A549 (cell line): Measurements from ENCODE around the gene IL36B. TPM values are rescaled to one million over a fixed set of nuclear protein-coding genes. Genes with fewer than 3 reads are reported as not detected.

Experiments used
- ATAC-seq, 2 experiments: fragments of 200-7000 bp in 1 of 2; fragments of >200 bp in 1 of 2; cut with Nextera tagmentation in 1 of 2; cut with Tn5 transposase in 1 of 2; 3 replicates each; pipeline versions ENCODE4 v1.8.0 to v1.9.1; 2018 to 2020; ENCODE audit warnings: mild to moderate bottlenecking in 1 of 2, moderate library complexity in 1 of 2
- CTCF ChIA-PET: fragments of 300-600 bp; sonication (Branson Sonifier 250); formaldehyde crosslinking; extraction: SDS; loops from one replicate; lab custom pipeline; 2021; ENCODE audit warnings: antibody characterized with exemption, inconsistent platforms; lab: Yijun Ruan, JAX
- POLR2A ChIA-PET: fragments of 350-600 bp; formaldehyde crosslinking; extraction: SDS; loops from one replicate; lab custom pipeline; 2021; ENCODE audit warnings: antibody characterized with exemption, inconsistent platforms; lab: Yijun Ruan, JAX
- DNase-seq, 2 experiments: peaks; one replicate each; pipeline versions ENCODE4 v3.0.0 to v3.0.0-alpha.2; 2011 to 2016; ENCODE audit warnings: low read depth in 1 of 2, low spot score in 1 of 2
- FAIRE-seq: peaks from 2 replicates; lab custom pipeline; 2011; peaks lifted over from hg19 to GRCh38; lab: Jason Lieb, UNC
- H3K27ac ChIP-seq, 2 experiments: fragments of >200 bp; sonication (Bioruptor Twin); formaldehyde crosslinking; 3 replicates each; pipeline ENCODE4 v1.5.1; 2016 to 2017
- H3K4me1 ChIP-seq: fragments of >200 bp; sonication (Bioruptor Twin); formaldehyde crosslinking; 3 replicates; pipeline ENCODE4 v1.6.1; 2016
- H3K4me2 ChIP-seq: fragments of >200 bp; sonication (Bioruptor Twin); formaldehyde crosslinking; 3 replicates; pipeline ENCODE4 v1.6.1; 2016
- H3K4me3 ChIP-seq: fragments of >200 bp; sonication (Bioruptor Twin); formaldehyde crosslinking; 3 replicates; pipeline ENCODE4 v1.5.1; 2016
- H3K9me3 ChIP-seq: fragments of >200 bp; sonication (Bioruptor Twin); formaldehyde crosslinking; 3 replicates; pipeline ENCODE4 v1.6.1; 2016
- BHLHE40 ChIP-seq: IDR thresholded peaks from 2 replicates; pipeline ENCODE4 v1.6.1; 2012; ENCODE audit warnings: low read depth, low read length, inconsistent platforms
- CEBPB ChIP-seq, 2 experiments: fragments of >200 bp in 1 of 2; sonication (Bioruptor Twin) in 1 of 2; formaldehyde crosslinking in 1 of 2; IDR thresholded peaks; 2 replicates each; pipeline ENCODE4 v1.6.1; 2012 to 2016
- CHD2 ChIP-seq: fragments of 150-350 bp; IDR thresholded peaks from 2 replicates; pipeline ENCODE4 v1.6.1; 2014; ENCODE audit warnings: low read length; ENCODE audit not compliant: partially characterized antibody
- CHD4 ChIP-seq: fragments of 200-600 bp; sonication (generic); IDR thresholded peaks from 2 replicates; pipeline ENCODE4 v1.6.1; 2016; ENCODE audit warnings: antibody characterized with exemption, mild to moderate bottlenecking, borderline replicate concordance
- E2F6 ChIP-seq: IDR thresholded peaks from 2 replicates; pipeline ENCODE4 v1.6.1; 2012; ENCODE audit warnings: low read depth, borderline replicate concordance
- EHF ChIP-seq: fragments of 250-450 bp; sonication (Bioruptor Pico); IDR thresholded peaks from 2 replicates; pipeline ENCODE4 v1.5.0; 2020; ENCODE audit warnings: mild to moderate bottlenecking
- EP300 ChIP-seq, 2 experiments: fragments of >200 bp; sonication (Bioruptor Twin); formaldehyde crosslinking; IDR thresholded peaks; 2 replicates in 1 of 2; 3 replicates in 1 of 2; pipeline ENCODE4 v1.6.1; 2016 to 2017
- FOSB ChIP-seq: fragments of 250-450 bp; sonication (Bioruptor Pico); IDR thresholded peaks from 2 replicates; pipeline ENCODE4 v1.5.0; 2020; ENCODE audit warnings: mild to moderate bottlenecking, moderate library complexity
- FOXS1 ChIP-seq: fragments of 250-450 bp; sonication (Bioruptor Pico); IDR thresholded peaks from 2 replicates; pipeline ENCODE4 v1.5.0; 2020; ENCODE audit warnings: mild to moderate bottlenecking, moderate library complexity
- HDAC2 ChIP-seq: fragments of 200-600 bp; sonication (generic); IDR thresholded peaks from 2 replicates; pipeline ENCODE4 v1.6.1; 2016
- HES2 ChIP-seq: fragments of >200 bp; sonication (Bioruptor Twin); formaldehyde crosslinking; IDR thresholded peaks from 2 replicates; pipeline ENCODE4 v1.6.1; 2016
- HEYL ChIP-seq: fragments of 250-450 bp; sonication (Bioruptor Pico); IDR thresholded peaks from 2 replicates; pipeline ENCODE4 v1.8.0; 2021; ENCODE audit warnings: mild to moderate bottlenecking, moderate library complexity
- HOXB13 ChIP-seq: fragments of 250-450 bp; sonication (Bioruptor Pico); IDR thresholded peaks from 2 replicates; pipeline ENCODE4 v1.5.0; 2020; ENCODE audit warnings: low read depth, mild to moderate bottlenecking, moderate library complexity
- HOXB5 ChIP-seq: fragments of 250-450 bp; sonication (Bioruptor Pico); IDR thresholded peaks from 2 replicates; pipeline ENCODE4 v1.5.0; 2020; ENCODE audit warnings: mild to moderate bottlenecking, moderate library complexity
- JUN ChIP-seq, 2 experiments: fragments of >200 bp; sonication (Bioruptor Twin); formaldehyde crosslinking; IDR thresholded peaks; 2 replicates in 1 of 2; 3 replicates in 1 of 2; pipeline ENCODE4 v1.6.1; 2016 to 2017
- JUNB ChIP-seq: fragments of >200 bp; sonication (Bioruptor Twin); formaldehyde crosslinking; IDR thresholded peaks from 2 replicates; pipeline ENCODE4 v1.6.1; 2016
- KDM1A ChIP-seq: fragments of 200-600 bp; sonication (generic); IDR thresholded peaks from 2 replicates; pipeline ENCODE4 v1.6.1; 2016; ENCODE audit warnings: low read depth, mild to moderate bottlenecking
- MAFK ChIP-seq: fragments of 450-650 bp; IDR thresholded peaks from 2 replicates; pipeline ENCODE4 v1.6.1; 2014; ENCODE audit not compliant: partially characterized antibody
- NPAS2 ChIP-seq: fragments of 250-450 bp; sonication (Bioruptor Pico); IDR thresholded peaks from 2 replicates; pipeline ENCODE4 v1.8.0; 2022; ENCODE audit warnings: mild to moderate bottlenecking, moderate library complexity, borderline replicate concordance
- NR3C1 ChIP-seq: fragments of >200 bp; sonication (Bioruptor Twin); formaldehyde crosslinking; IDR thresholded peaks from 3 replicates; pipeline ENCODE4 v1.6.1; 2017
- PHF8 ChIP-seq: fragments of 200-600 bp; sonication (generic); IDR thresholded peaks from 2 replicates; pipeline ENCODE4 v1.6.1; 2016; ENCODE audit warnings: low read depth, mild to moderate bottlenecking, antibody characterized with exemption, moderate library complexity, borderline replicate concordance
- POLR2A ChIP-seq: IDR thresholded peaks from 2 replicates; pipeline ENCODE4 v1.6.1; 2012; ENCODE audit warnings: mild to moderate bottlenecking, low read length
- POLR2AphosphoS2 ChIP-seq: conservative IDR thresholded peaks from 2 replicates; pipeline ENCODE4 v1.6.1; 2012; ENCODE audit warnings: low read length, improper control_type of control experiment, inconsistent platforms
- RAD21 ChIP-seq, 2 experiments: fragments of >200 bp in 1 of 2; sonication (Bioruptor Twin) in 1 of 2; formaldehyde crosslinking in 1 of 2; IDR thresholded peaks in 1 of 2; conservative IDR thresholded peaks in 1 of 2; 2 replicates in 1 of 2; 3 replicates in 1 of 2; pipeline ENCODE4 v1.6.1; 2012 to 2018; ENCODE audit warnings: inconsistent platforms in 1 of 2
- RARB ChIP-seq: fragments of 250-450 bp; sonication (Bioruptor Pico); IDR thresholded peaks from 2 replicates; pipeline ENCODE4 v1.8.0; 2021; ENCODE audit warnings: mild to moderate bottlenecking, moderate library complexity
- RFX5 ChIP-seq: fragments of 450-650 bp; IDR thresholded peaks from 2 replicates; pipeline ENCODE4 v1.7.1; 2014; ENCODE audit warnings: antibody characterized with exemption, mild to moderate bottlenecking, moderate library complexity
- RNF2 ChIP-seq: fragments of 200-600 bp; sonication (generic); IDR thresholded peaks from 2 replicates; pipeline ENCODE4 v1.6.1; 2016; ENCODE audit warnings: low read depth, mild to moderate bottlenecking, antibody characterized with exemption, moderate library complexity, borderline replicate concordance
- SMC3 ChIP-seq: fragments of >200 bp; sonication (Bioruptor Twin); formaldehyde crosslinking; IDR thresholded peaks from 3 replicates; pipeline ENCODE4 v1.6.1; 2018; ENCODE audit warnings: inconsistent platforms
- SREBF2 ChIP-seq: fragments of 450-650 bp; IDR thresholded peaks from 2 replicates; pipeline ENCODE4 v1.6.1; 2014; ENCODE audit warnings: mild to moderate bottlenecking, moderate library complexity
- USF2 ChIP-seq: fragments of 450-650 bp; IDR thresholded peaks from 2 replicates; pipeline ENCODE4 v1.6.1; 2014; ENCODE audit warnings: antibody characterized with exemption
- ZNF302 ChIP-seq: fragments of 250-450 bp; sonication (Bioruptor Pico); IDR thresholded peaks from 2 replicates; pipeline ENCODE4 v1.9.0; 2021; ENCODE audit warnings: inconsistent platforms, mild to moderate bottlenecking, moderate library complexity
- ZSCAN20 ChIP-seq: fragments of 250-450 bp; sonication (Bioruptor Pico); IDR thresholded peaks from 2 replicates; pipeline ENCODE4 v1.8.0; 2022; ENCODE audit warnings: mild to moderate bottlenecking, moderate library complexity
- WGBS: methylation state at CpG from one replicate; pipeline ENCODE4 v1.1.6; 2017; ENCODE audit errors: missing lambda C conversion rate; 5-methylcytosine and 5-hydroxymethylcytosine counted together
- polyA plus RNA-seq, 4 experiments: library from polyadenylated mRNA; depleted of rRNA in 3 of 4; stranded (reverse); fragments of >200 nt; fragmentation: RNase III in 1 of 4; extraction: RNeasy Plus Mini Kit Qiagen cat#74134 plus additional on column Dnase treatment in 1 of 4; gene quantifications; 2 replicates in 3 of 4; 3 replicates in 1 of 4; pipeline ENCODE4 v1.2.3, GENCODE V29; 2011 to 2017
- TF ChIP-seq, protein P1 (sequence below): fragments of 150-350 bp; IDR thresholded peaks from 2 replicates; pipeline ENCODE4 v1.6.1; 2014; ENCODE audit warnings: low read depth, mild to moderate bottlenecking, low read length

Gene IL36B
- polyA plus RNA-seq, 2 of the 4 experiments (the other 2 are of a cell fraction): not detected

DNA sequence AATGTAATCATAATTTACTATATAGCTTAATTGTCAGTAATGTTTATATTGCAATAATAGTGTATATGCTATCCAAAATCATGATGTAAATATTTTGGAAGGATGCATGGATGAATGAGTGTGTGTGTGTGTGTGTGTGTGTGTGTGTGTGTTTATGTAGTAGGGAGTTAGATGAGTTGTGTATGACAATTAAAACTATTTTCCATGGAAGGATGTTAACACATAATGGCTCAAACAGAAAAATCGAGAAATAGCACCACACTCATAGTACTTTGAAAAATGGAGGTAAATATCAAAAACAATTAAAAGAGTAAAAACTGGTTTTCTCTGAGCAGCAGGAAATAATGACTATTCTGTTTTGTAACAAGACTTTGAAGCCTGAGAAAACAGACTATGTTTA is 55.5 kb downstream of the IL36B start:
- Histone ChIP-seq H3K9me3 (peaks cover 26% of the 10 kb centered on the region), H3K4me3 (no peak overlapping the region), H3K4me1 (no peaks in the 10 kb centered on the region), H3K27ac (no peak overlapping the region), H3K4me2 (no peak overlapping the region)
- ChIA-PET POLR2A (no interaction called here), CTCF (interaction anchor here (1.3 kb wide), 1 partner anchor 38 kb away, joined by 3 read pairs; no protein-coding TSS in a partner anchor)
- ATAC-seq (no peak), DNase-seq (no peak), FAIRE-seq (no peak)
- TF ChIP-seq HES2 (no peak), JUNB (no peak), SREBF2 (no peak), NR3C1 (no peak), RFX5 (no peak), FOSB (CRISPR knock-in tag) (no peak), POLR2AphosphoS2 (no peak), EHF (CRISPR knock-in tag) (no peak), FOXS1 (CRISPR knock-in tag) (no peak), RNF2 (no peak), EP300 (IDR thresholded peaks at IDR 0.05) (no peak)
- WGBS: 9% methylated on average over 1 of the region's 1 CpG

DNA sequence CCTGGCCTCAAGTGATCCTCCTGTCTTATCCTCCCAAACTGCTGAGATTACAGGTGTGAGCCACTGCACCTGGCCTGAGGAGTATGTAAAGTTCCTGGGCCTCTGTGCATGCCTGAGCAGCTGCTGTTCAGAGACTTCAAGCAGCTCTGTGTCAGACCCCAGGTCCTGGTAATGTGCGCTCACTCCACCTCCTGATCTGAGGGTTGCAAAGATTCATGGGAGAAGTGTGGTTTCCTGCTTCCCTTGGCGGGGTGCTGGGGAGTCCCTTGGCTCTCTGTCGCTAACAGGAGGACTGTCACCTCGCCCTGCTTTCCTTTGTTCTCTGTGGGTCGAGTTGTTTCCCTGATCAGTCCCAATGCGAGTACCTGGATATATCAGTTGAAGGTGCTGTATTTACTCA is 56.0 kb downstream of the IL36B start:
- CTCF ChIA-PET: no interaction called here
- no peak for FAIRE-seq
- 33% methylated on average over 6 of the region's 6 CpGs for WGBS

GRCh38 chr2:112995346-112995920 is 57.2 kb downstream of the IL36B start:
- no peak overlapping the region for H3K27ac ChIP-seq
- no peak overlapping the region for H3K4me2 ChIP-seq
- POLR2A ChIA-PET: no interaction called here
- WGBS: 67% methylated on average over 14 of the region's 14 CpGs
- TF ChIP-seq HOXB5 (CRISPR knock-in tag): no peak
- TF ChIP-seq CEBPB (IDR thresholded peaks at IDR 0.05): no peak
- TF ChIP-seq NPAS2 (CRISPR knock-in tag): no peak
- TF ChIP-seq ZNF302 (CRISPR knock-in tag): no peak
- no peak for TF ChIP-seq RAD21 (conservative IDR thresholded peaks at IDR 0.05 in 1 of 2, IDR thresholded peaks at IDR 0.05 in 1 of 2)
- TF ChIP-seq CHD2: no peak
- TF ChIP-seq E2F6: no peak
- TF ChIP-seq EP300 (IDR thresholded peaks at IDR 0.05): no peak
- no peak for TF ChIP-seq EHF (CRISPR knock-in tag)
- TF ChIP-seq RARB (CRISPR knock-in tag): no peak
- no peak for TF ChIP-seq HDAC2
- no peak for TF ChIP-seq SMC3
- TF ChIP-seq KDM1A: no peak
- TF ChIP-seq HES2: no peak
- TF ChIP-seq RFX5: no peak
- no peak for TF ChIP-seq USF2
- TF ChIP-seq, protein P1, sequence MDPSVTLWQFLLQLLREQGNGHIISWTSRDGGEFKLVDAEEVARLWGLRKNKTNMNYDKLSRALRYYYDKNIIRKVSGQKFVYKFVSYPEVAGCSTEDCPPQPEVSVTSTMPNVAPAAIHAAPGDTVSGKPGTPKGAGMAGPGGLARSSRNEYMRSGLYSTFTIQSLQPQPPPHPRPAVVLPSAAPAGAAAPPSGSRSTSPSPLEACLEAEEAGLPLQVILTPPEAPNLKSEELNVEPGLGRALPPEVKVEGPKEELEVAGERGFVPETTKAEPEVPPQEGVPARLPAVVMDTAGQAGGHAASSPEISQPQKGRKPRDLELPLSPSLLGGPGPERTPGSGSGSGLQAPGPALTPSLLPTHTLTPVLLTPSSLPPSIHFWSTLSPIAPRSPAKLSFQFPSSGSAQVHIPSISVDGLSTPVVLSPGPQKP: no peak
- TF ChIP-seq MAFK: no peak
- DNase-seq: no peak
- CTCF ChIA-PET: no interaction called here
- peaks cover 12% of the 10 kb centered on the region for H3K9me3 ChIP-seq
- H3K4me1 ChIP-seq: no peaks in the 10 kb centered on the region
- no peak overlapping the region for H3K4me3 ChIP-seq
- no peak for FAIRE-seq
- no peak for ATAC-seq

More for the DNA sequence above, 56.0 kb downstream of the IL36B start:
- Histone ChIP-seq H3K4me1 (no peaks in the 10 kb centered on the region), H3K9me3 (peaks cover 22% of the 10 kb centered on the region), H3K4me3 (no peak overlapping the region), H3K27ac (no peak overlapping the region), H3K4me2 (no peak overlapping the region)
- no peak for ATAC-seq
- DNase-seq: no peak
- TF ChIP-seq RARB (CRISPR knock-in tag) (no peak), PHF8 (no peak), HEYL (CRISPR knock-in tag) (no peak), KDM1A (no peak), ZSCAN20 (CRISPR knock-in tag) (no peak), HOXB13 (CRISPR knock-in tag) (no peak), RNF2 (no peak), POLR2A (no peak), CHD4 (no peak), HDAC2 (no peak), JUN (IDR thresholded peaks at IDR 0.05) (no peak), BHLHE40 (no peak), NPAS2 (CRISPR knock-in tag) (no peak)
- TF ChIP-seq, protein P1: no peak
- POLR2A ChIA-PET: no interaction called here
